ENCODE data around the gene C2orf74. TPM values are rescaled to one million over a fixed set of nuclear protein-coding genes. Genes with fewer than 3 reads are reported as not detected.

C2orf74 gene
- 15.1 TPM for total RNA-seq
- long read RNA-seq, transcript C2orf74-202 (4 exons, 879 nt): major isoform, 6 of 6 reads
- long read RNA-seq, partial matches to known transcripts: 0 of 6 reads
- long read RNA-seq, other reads (novel, unspliced or antisense): 0 of 6 reads

GRCh38 chr2:61161888-61162287 is at the start of gene C2orf74:
C2orf74 (plus strand) TSS chr2:61162188; CDS start chr2:61162515, 327 bp downstream.
- Histone ChIP-seq H3K36me3 (peaks cover 33% of the 10 kb centered on the region), H3K4me1 (no peaks in the 10 kb centered on the region), H3K27me3 (no peaks in the 10 kb centered on the region), H3K9me3 (no peaks in the 10 kb centered on the region), H3K4me3 (no peak within 1 kb of the TSS), H3K27ac (no peak within 1 kb of the TSS)
- TF ChIP-seq CTCF (IDR thresholded peaks at IDR 0.05): no peak
- ATAC-seq: no peak
- no peak for DNase-seq
- intact Hi-C loops (cut with DNase I): no loop called here

- no peak for ATAC-seq
Observed at GRCh38 chr2:61114147-61114546, 47.8 kb upstream of the C2orf74 start.

GRCh38 chr2:61116302-61116701 is 45.7 kb upstream of the C2orf74 start:
- no peaks in the 10 kb centered on the region for H3K4me1 ChIP-seq
- DNase-seq (no peak), ATAC-seq (no peak)
- intact Hi-C loops (cut with DNase I): no loop called here
- no peaks in the 10 kb centered on the region for H3K9me3 ChIP-seq
- H3K27me3 ChIP-seq: no peaks in the 10 kb centered on the region
- no peak overlapping the region for H3K4me3 ChIP-seq
- no peak overlapping the region for H3K27ac ChIP-seq
- H3K36me3 ChIP-seq: peaks cover 12% of the 10 kb centered on the region
- no peak for TF ChIP-seq CTCF (IDR thresholded peaks at IDR 0.05)

More at GRCh38 chr2:61114147-61114546, 47.8 kb upstream of the C2orf74 start:
- no peaks in the 10 kb centered on the region for H3K4me1 ChIP-seq
- no peak overlapping the region for H3K4me3 ChIP-seq
- no peak for TF ChIP-seq CTCF (IDR thresholded peaks at IDR 0.05)
- peaks cover 25% of the 10 kb centered on the region for H3K36me3 ChIP-seq
- intact Hi-C loops (cut with DNase I): no loop called here
- H3K27me3 ChIP-seq: no peaks in the 10 kb centered on the region
- no peaks in the 10 kb centered on the region for H3K9me3 ChIP-seq
- H3K27ac ChIP-seq: no peak overlapping the region
- no peak for DNase-seq

- ATAC-seq: no peak
- intact Hi-C loops (cut with DNase I): no loop called here
- no peak for DNase-seq
Observed at GRCh38 chr2:61117534-61117933, 44.5 kb upstream of the C2orf74 start.

GRCh38 chr2:61125123-61125710 is 36.8 kb upstream of the C2orf74 start:
- no peak overlapping the region for H3K27ac ChIP-seq
- no peak overlapping the region for H3K4me3 ChIP-seq
- ATAC-seq: peak; percentile 14
- no peaks in the 10 kb centered on the region for H3K36me3 ChIP-seq
- intact Hi-C loops (cut with DNase I): no loop called here
- H3K9me3 ChIP-seq: no peaks in the 10 kb centered on the region
- H3K27me3 ChIP-seq: no peaks in the 10 kb centered on the region
- no peak for DNase-seq
- TF ChIP-seq CTCF (IDR thresholded peaks at IDR 0.05): no peak
- no peaks in the 10 kb centered on the region for H3K4me1 ChIP-seq

More at GRCh38 chr2:61117534-61117933, 44.5 kb upstream of the C2orf74 start:
- no peak for TF ChIP-seq CTCF (IDR thresholded peaks at IDR 0.05)
- no peaks in the 10 kb centered on the region for H3K27me3 ChIP-seq
- no peak overlapping the region for H3K27ac ChIP-seq
- H3K4me3 ChIP-seq: no peak overlapping the region
- H3K9me3 ChIP-seq: no peaks in the 10 kb centered on the region
- no peaks in the 10 kb centered on the region for H3K4me1 ChIP-seq
- peaks cover 12% of the 10 kb centered on the region for H3K36me3 ChIP-seq

Measured in upper lobe of right lung (tissue), 1 donor.